WERI-Rb-1 (cell line): Measurements from ENCODE around the gene CALN1.

Experiments used
- DNase-seq: peaks from one replicate; pipeline ENCODE4 v3.0.0-alpha.2; 2020
- H3K27ac ChIP-seq: fragments of 250-450 bp; sonication (Bioruptor Pico); 2 replicates; pipeline ENCODE4 v1.5.1; 2020; ENCODE audit warnings: mild to moderate bottlenecking, moderate library complexity
- H3K27me3 ChIP-seq: fragments of 250-450 bp; sonication (Bioruptor Pico); 2 replicates; pipeline ENCODE4 v1.5.1; 2021; ENCODE audit warnings: mild to moderate bottlenecking, low read depth, moderate library complexity; ENCODE audit not compliant: insufficient read depth, severe bottlenecking
- H3K36me3 ChIP-seq: fragments of 250-450 bp; sonication (Bioruptor Pico); 2 replicates; pipeline ENCODE4 v1.5.1; 2020; ENCODE audit warnings: mild to moderate bottlenecking, moderate library complexity
- H3K4me3 ChIP-seq: 2 replicates; pipeline ENCODE4 v1.5.1; 2011; ENCODE audit warnings: low read depth, mild to moderate bottlenecking, control low read depth, low read length
- H3K9me3 ChIP-seq: fragments of 250-450 bp; sonication (Bioruptor Pico); 2 replicates; pipeline ENCODE4 v1.5.1; 2021; ENCODE audit warnings: mild to moderate bottlenecking, moderate library complexity; ENCODE audit not compliant: severe bottlenecking
- TF ChIP-seq, protein P1 (sequence below): IDR thresholded peaks from 2 replicates; pipeline ENCODE4 v1.5.1; 2011; ENCODE audit warnings: low read depth, mild to moderate bottlenecking, control low read depth, inconsistent platforms, low read length

The CALN1 gene

DNA sequence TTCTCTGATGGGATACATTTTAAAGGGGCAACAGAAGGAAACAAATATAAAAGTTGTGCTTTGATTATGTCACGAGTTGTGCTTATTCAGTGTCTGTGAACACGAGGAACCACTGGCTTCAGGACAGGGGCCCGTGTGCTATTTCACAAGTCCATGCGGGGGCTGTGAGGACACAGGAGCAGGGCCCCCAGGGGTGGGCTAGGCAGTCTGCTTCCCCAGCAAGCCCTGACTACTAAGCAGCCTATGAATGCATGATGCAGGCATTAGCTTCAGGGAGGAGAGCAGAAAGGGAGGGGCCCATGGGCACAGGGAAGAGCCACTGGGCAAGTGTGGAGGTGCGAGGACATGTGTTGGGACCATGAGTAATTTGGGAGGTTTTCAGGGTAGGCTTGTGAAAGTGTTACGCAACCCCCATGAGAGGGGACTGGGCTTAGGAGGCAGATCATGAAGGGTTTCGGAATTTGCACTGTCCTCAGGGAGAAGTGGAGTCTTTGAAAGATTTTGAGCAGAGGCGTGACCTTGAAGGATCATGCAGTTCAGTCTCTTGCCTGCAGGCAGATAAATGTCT lies 424.9 kb downstream of the CALN1 start:
- TF ChIP-seq, protein P1, sequence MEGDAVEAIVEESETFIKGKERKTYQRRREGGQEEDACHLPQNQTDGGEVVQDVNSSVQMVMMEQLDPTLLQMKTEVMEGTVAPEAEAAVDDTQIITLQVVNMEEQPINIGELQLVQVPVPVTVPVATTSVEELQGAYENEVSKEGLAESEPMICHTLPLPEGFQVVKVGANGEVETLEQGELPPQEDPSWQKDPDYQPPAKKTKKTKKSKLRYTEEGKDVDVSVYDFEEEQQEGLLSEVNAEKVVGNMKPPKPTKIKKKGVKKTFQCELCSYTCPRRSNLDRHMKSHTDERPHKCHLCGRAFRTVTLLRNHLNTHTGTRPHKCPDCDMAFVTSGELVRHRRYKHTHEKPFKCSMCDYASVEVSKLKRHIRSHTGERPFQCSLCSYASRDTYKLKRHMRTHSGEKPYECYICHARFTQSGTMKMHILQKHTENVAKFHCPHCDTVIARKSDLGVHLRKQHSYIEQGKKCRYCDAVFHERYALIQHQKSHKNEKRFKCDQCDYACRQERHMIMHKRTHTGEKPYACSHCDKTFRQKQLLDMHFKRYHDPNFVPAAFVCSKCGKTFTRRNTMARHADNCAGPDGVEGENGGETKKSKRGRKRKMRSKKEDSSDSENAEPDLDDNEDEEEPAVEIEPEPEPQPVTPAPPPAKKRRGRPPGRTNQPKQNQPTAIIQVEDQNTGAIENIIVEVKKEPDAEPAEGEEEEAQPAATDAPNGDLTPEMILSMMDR = no peak
- Histone ChIP-seq H3K27ac (no peak overlapping the region), H3K36me3 (no peaks in the 10 kb centered on the region), H3K27me3 (no peaks in the 10 kb centered on the region), H3K9me3 (no peaks in the 10 kb centered on the region), H3K4me3 (no peak overlapping the region)
- DNase-seq = no peak

DNA sequence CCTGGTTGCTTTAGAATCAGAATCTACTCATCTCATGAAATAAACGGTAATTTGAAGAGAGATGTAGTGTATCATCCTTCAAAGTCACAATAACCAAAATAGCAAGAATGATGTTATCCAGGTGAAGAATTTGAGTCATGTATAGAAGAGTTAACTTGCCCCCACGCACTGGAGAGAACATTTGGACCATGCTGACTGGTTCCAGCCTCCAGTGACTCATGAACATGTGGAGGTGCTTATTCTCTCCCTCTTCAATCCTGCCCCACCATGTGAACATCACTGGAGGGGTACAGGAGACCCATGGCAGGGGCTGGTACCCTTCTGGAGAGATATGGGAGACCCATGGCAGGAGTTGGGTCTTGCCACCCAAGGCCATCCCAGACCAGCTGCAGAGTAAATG lies 427.8 kb downstream of the CALN1 start:
- no peaks in the 10 kb centered on the region for H3K36me3 ChIP-seq
- no peak overlapping the region for H3K4me3 ChIP-seq
- no peaks in the 10 kb centered on the region for H3K27me3 ChIP-seq
- no peak overlapping the region for H3K27ac ChIP-seq
- DNase-seq = no peak
- TF ChIP-seq, protein P1 = no peak
- H3K9me3 ChIP-seq = no peaks in the 10 kb centered on the region

DNA sequence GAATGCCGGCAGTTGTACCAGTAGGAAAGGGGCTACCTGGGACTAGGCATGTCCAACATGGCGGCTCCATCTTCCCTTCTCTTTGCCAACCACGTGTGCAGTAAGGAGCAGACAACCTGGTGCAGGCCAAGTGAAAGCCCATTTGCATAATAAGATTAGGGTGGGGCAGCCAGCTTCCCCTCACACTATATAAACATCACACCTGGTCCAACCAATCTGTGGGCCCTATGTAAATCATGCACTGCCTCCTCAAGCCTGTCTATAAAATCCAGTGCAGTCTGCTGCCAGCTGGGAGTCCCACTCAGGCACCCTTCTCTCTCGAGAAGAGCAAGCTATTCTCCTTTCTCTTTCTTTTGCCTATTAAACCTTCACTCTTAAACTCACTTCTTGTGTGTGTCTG lies 429.3 kb downstream of the CALN1 start:
- no peaks in the 10 kb centered on the region for H3K9me3 ChIP-seq
- no peak overlapping the region for H3K27ac ChIP-seq
- H3K4me3 ChIP-seq = no peak overlapping the region
- TF ChIP-seq, protein P1 = no peak
- no peaks in the 10 kb centered on the region for H3K27me3 ChIP-seq
- no peaks in the 10 kb centered on the region for H3K36me3 ChIP-seq
- peak; percentile 8 for DNase-seq

DNA sequence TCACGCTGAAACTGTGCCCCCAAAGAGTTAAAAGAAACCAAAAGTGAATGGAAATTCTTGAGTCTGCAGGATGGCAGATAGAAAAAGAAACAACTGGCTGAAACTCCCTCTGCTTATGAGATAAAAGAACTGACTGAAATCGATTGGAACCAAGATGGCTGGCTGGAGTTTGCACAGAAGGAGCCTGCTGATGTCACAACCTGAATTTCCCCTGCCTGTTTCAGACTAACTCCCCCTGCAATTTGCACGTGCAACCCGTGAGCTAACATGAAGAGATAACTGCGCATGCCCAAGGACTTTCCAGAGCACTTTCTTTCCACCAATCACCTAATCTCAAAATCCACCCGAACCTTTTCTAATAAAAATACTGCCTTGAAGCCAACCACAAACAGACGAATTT lies 435.5 kb downstream of the CALN1 start:
- Histone ChIP-seq H3K9me3 (no peaks in the 10 kb centered on the region), H3K27me3 (peaks cover 5% of the 10 kb centered on the region), H3K36me3 (no peaks in the 10 kb centered on the region), H3K27ac (no peak overlapping the region), H3K4me3 (no peak overlapping the region)
- TF ChIP-seq, protein P1 = no peak
- no peak for DNase-seq

DNA sequence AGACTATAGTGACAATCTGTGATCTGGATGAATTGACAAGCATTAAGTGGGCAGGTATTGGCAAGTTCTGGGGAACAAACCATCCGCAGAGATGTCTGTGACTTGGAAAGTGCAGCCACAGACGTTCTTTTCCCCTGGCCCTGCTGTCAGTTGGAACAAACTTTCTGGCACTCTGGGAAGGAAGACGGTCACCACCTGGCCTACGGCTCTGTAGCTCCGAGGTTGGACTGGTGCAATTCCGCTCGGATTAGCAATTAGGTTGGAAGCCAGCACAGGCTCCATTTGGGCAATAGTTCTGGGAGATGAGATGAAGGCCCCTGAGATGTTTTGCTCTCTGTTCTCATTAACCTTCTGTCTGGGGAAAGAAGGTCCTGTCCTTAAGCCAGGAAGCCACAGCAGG lies 437.5 kb downstream of the CALN1 start:
- DNase-seq = no peak
- Histone ChIP-seq H3K27me3 (peaks cover 5% of the 10 kb centered on the region), H3K27ac (no peak overlapping the region), H3K36me3 (no peaks in the 10 kb centered on the region), H3K4me3 (no peak overlapping the region), H3K9me3 (no peaks in the 10 kb centered on the region)
- TF ChIP-seq, protein P1 = no peak

DNA sequence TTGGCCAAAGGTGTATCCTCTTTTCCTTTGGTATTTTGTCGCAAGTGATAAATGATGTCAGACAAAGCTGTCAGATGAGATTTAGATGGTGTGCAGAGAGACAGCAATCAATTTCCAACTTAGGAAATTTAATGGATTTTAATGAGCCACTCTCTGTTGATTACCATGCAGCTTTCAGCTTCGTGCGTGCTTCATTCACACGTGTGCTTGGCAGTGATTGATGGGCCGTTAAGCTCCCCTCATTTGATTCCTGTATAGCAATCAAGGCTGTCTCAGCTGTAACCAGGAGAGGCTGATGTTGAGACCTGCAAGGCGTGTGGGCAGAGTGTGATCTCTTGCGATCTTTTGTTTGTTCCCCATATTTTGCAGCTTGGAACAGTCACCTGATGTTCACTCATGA lies 439.6 kb downstream of the CALN1 start:
- TF ChIP-seq, protein P1 = no peak

More for the DNA sequence above, 439.6 kb downstream of the CALN1 start:
- DNase-seq = no peak
- Histone ChIP-seq H3K4me3 (no peak overlapping the region), H3K27me3 (peaks cover 5% of the 10 kb centered on the region), H3K36me3 (no peaks in the 10 kb centered on the region), H3K9me3 (no peaks in the 10 kb centered on the region), H3K27ac (no peak overlapping the region)
